Liver (tissue), 9 donors: ENCODE results near the gene ETFA. TPM values are rescaled to one million over a fixed set of nuclear protein-coding genes. Genes with fewer than 3 reads are reported as not detected.

ENCODE experiments used
- DNase-seq: peaks from one replicate; pipeline ENCODE4 v3.0.0-alpha.2; 2017; ENCODE audit warnings: low spot score
- H3K27ac ChIP-seq, 2 donors: one replicate each; pipeline ENCODE4 v1.7.0; 2013; ENCODE audit warnings: inconsistent platforms in 2 of 2, low read length in 2 of 2, control low read depth in 1 of 2, low read depth in 1 of 2, mild to moderate bottlenecking in 1 of 2
- H3K27me3 ChIP-seq, 4 donors: one replicate each; pipeline versions ENCODE4 v1.6.1 to v1.7.0; 2013; ENCODE audit warnings: low read length in 3 of 4, inconsistent platforms in 1 of 4, mild to moderate bottlenecking in 1 of 4, moderate library complexity in 1 of 4; ENCODE audit not compliant: control insufficient read depth in 4 of 4, insufficient read depth in 4 of 4
- H3K36me3 ChIP-seq, 4 donors: one replicate each; pipeline versions ENCODE4 v1.6.1 to v1.7.0; 2013; ENCODE audit warnings: low read length in 3 of 4, mild to moderate bottlenecking in 3 of 4, low read depth in 1 of 4, moderate library complexity in 1 of 4; ENCODE audit not compliant: control insufficient read depth in 4 of 4, insufficient read depth in 3 of 4
- H3K4me1 ChIP-seq, 4 donors: one replicate each; pipeline versions ENCODE4 v1.6.1 to v1.7.0; 2013; ENCODE audit warnings: low read length in 3 of 4, mild to moderate bottlenecking in 3 of 4, moderate library complexity in 1 of 4; ENCODE audit not compliant: control insufficient read depth in 4 of 4, insufficient read depth in 4 of 4
- H3K4me3 ChIP-seq, 3 donors: one replicate each; pipeline versions ENCODE4 v1.6.1 to v1.7.0; 2013; ENCODE audit warnings: low read length in 3 of 3, control low read depth in 1 of 3, low read depth in 1 of 3, mild to moderate bottlenecking in 1 of 3
- H3K9ac ChIP-seq, 2 donors: one replicate each; pipeline ENCODE4 v1.7.0; 2013; ENCODE audit warnings: low read length in 2 of 2, mild to moderate bottlenecking in 2 of 2, moderate library complexity in 2 of 2, control low read depth in 1 of 2, low read depth in 1 of 2
- H3K9me3 ChIP-seq, 4 donors: one replicate each; pipeline versions ENCODE4 v1.6.1 to v1.7.0; 2013; ENCODE audit warnings: low read length in 3 of 4; ENCODE audit not compliant: control insufficient read depth in 4 of 4
- EGR1 ChIP-seq, 2 donors: IDR thresholded peaks; 2 replicates each; pipeline ENCODE4 v1.6.1; 2016 to 2018; ENCODE audit warnings: antibody characterized with exemption in 2 of 2, low read depth in 2 of 2
- FOXA1 ChIP-seq: IDR thresholded peaks from 2 replicates; pipeline ENCODE4 v1.6.1; 2016; ENCODE audit warnings: antibody characterized with exemption
- FOXA2 ChIP-seq: IDR thresholded peaks from 2 replicates; pipeline ENCODE4 v1.6.1; 2016; ENCODE audit warnings: antibody characterized with exemption
- GABPA ChIP-seq, 2 donors: IDR thresholded peaks in 1 of 2; conservative IDR thresholded peaks in 1 of 2; 2 replicates each; pipeline ENCODE4 v1.6.1; 2016; ENCODE audit warnings: antibody characterized with exemption in 2 of 2, mild to moderate bottlenecking in 1 of 2, moderate library complexity in 1 of 2
- HNF4A ChIP-seq, 2 donors: conservative IDR thresholded peaks; 2 replicates each; pipeline ENCODE4 v1.6.1; 2016; ENCODE audit warnings: antibody characterized with exemption in 2 of 2, mild to moderate bottlenecking in 2 of 2
- HNF4G ChIP-seq: IDR thresholded peaks from 2 replicates; pipeline ENCODE4 v1.6.1; 2016; ENCODE audit warnings: antibody characterized with exemption
- NR2F2 ChIP-seq: IDR thresholded peaks from 2 replicates; pipeline ENCODE4 v1.6.1; 2016; ENCODE audit warnings: antibody characterized with exemption
- RAD21 ChIP-seq, 2 donors: IDR thresholded peaks; 2 replicates each; pipeline ENCODE4 v1.6.1; 2016; ENCODE audit warnings: antibody characterized with exemption in 2 of 2, mild to moderate bottlenecking in 2 of 2
- RXRA ChIP-seq, 2 donors: IDR thresholded peaks; 2 replicates each; pipeline ENCODE4 v1.6.1; 2017 to 2018; ENCODE audit warnings: antibody characterized with exemption in 2 of 2, mild to moderate bottlenecking in 1 of 2
- SP1 ChIP-seq: IDR thresholded peaks from 2 replicates; pipeline ENCODE4 v1.6.1; 2018; ENCODE audit warnings: antibody characterized with exemption, mild to moderate bottlenecking
- YY1 ChIP-seq: IDR thresholded peaks from 2 replicates; pipeline ENCODE4 v1.6.1; 2016; ENCODE audit warnings: antibody characterized with exemption, mild to moderate bottlenecking
- WGBS: extraction: QIAGEN DNeasy Blood & Tissue Kit; methylation state at CpG from one replicate; pipeline ENCODE4 v1.1.7; 2013; 5-methylcytosine and 5-hydroxymethylcytosine counted together
- polyA plus RNA-seq, 2 donors: library from polyadenylated mRNA; stranded (reverse) in 1 of 2; unstranded in 1 of 2; fragments of 200-250 nt in 1 of 2; fragments of >200 nt in 1 of 2; fragmentation: Nextera tagmentation in 1 of 2; extraction: Ambion mirVana in 1 of 2; gene quantifications; one replicate each; pipeline versions ENCODE4 v1.2.1 to v1.2.3, GENCODE V29; 2013 to 2015
- total RNA-seq, 2 donors: library from RNA; depleted of rRNA; stranded (reverse); fragments of >200 nt; gene quantifications; one replicate each; pipeline ENCODE4 v1.2.3, GENCODE V29; 2014
- TF ChIP-seq, protein P1 (sequence below): IDR thresholded peaks from 2 replicates; pipeline ENCODE4 v1.6.1; 2016; ENCODE audit warnings: antibody characterized with exemption, mild to moderate bottlenecking
- TF ChIP-seq, protein P2 (sequence below): IDR thresholded peaks from 2 replicates; pipeline ENCODE4 v1.6.1; 2016; ENCODE audit warnings: antibody characterized with exemption
- TF ChIP-seq, protein P3 (sequence below): IDR thresholded peaks from 2 replicates; pipeline ENCODE4 v1.6.1; 2016; ENCODE audit warnings: antibody characterized with exemption
- TF ChIP-seq, protein P4 (sequence below): fragments of 150-350 bp; IDR thresholded peaks from 2 replicates; pipeline ENCODE4 v1.5.1; 2017; ENCODE audit warnings: improper control_type of control experiment, low read depth, low read length; ENCODE audit not compliant: missing input control
- donor health status: healthy.
- donor health status: healthy.
- donor health status: healthy.
- donor health status: healthy.
- donor health status: healthy.

Gene ETFA
- total and polyA plus RNA-seq, 4 donors, result 92.6 to 342 (median 289) TPM

DNA sequence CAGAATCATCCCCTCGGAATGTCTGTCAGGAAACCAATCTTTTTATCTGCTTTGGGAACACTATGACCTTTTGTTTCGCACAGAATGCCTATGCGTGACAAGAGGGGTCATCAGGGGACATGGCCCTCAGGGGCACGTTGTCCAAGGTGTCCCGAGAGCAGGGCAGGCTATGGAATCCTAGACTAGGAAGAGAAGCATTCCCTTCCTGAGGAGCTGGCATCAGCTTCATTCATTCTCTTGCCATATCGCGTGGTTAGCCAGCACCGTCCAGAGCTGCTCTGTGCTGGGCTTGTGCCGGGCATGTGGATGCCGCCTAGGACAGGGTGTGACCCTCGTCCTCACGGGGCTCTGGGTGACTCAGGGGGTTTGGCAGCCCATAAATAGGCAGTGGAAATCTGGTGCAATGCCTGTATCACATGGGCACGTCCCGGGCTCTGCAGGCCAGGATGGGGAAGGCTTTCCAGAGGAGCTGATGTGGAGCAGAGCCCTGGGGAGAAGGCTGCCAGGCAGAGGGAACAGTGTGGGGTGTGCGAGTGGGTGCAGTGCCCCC, 133.7 kb downstream of the ETFA start:
- H3K4me1 ChIP-seq, result no peaks in the 10 kb centered on the region

DNA sequence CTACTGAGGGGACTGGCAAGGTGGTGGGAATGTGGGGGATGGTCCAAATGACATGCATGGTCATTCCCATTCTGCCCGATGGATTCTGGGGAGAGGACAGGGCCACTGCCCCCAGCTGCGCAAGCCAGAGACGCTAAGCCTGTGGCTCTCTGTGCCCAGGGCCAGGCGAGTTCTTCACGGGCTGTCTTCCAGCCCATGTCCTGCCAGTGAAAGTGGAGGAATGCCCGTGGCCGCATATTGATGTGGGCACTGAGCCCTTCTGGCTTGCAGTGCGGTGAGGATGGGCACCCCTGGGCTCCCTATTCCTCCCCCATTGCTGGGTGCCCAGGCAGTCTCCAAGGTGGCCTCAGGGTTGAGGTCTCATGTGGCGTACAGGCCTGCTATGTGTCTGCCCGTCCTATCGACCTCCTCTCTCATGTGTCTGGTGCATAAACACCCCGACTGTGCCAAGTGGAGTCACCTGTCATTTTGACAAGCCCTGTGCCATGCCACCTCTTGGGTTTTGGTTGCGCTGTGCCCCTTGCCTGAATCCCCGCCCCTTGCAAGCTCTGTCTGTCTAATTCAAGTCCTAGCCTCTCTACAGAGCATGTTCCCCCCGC, 134.7 kb downstream of the ETFA start:
- no peak for DNase-seq
- Histone ChIP-seq H3K27me3 (peaks cover 0 to 3% (median 0%) of the 10 kb centered on the region in 4 donors), H3K9me3 (no peaks in the 10 kb centered on the region), H3K4me1 (no peaks in the 10 kb centered on the region), H3K4me3 (no peak overlapping the region), H3K36me3 (no peaks in the 10 kb centered on the region), H3K9ac (no peak overlapping the region), H3K27ac (no peak overlapping the region)
- WGBS, result 92% methylated on average over 15 of the region's 15 CpGs
- TF ChIP-seq, protein P1, sequence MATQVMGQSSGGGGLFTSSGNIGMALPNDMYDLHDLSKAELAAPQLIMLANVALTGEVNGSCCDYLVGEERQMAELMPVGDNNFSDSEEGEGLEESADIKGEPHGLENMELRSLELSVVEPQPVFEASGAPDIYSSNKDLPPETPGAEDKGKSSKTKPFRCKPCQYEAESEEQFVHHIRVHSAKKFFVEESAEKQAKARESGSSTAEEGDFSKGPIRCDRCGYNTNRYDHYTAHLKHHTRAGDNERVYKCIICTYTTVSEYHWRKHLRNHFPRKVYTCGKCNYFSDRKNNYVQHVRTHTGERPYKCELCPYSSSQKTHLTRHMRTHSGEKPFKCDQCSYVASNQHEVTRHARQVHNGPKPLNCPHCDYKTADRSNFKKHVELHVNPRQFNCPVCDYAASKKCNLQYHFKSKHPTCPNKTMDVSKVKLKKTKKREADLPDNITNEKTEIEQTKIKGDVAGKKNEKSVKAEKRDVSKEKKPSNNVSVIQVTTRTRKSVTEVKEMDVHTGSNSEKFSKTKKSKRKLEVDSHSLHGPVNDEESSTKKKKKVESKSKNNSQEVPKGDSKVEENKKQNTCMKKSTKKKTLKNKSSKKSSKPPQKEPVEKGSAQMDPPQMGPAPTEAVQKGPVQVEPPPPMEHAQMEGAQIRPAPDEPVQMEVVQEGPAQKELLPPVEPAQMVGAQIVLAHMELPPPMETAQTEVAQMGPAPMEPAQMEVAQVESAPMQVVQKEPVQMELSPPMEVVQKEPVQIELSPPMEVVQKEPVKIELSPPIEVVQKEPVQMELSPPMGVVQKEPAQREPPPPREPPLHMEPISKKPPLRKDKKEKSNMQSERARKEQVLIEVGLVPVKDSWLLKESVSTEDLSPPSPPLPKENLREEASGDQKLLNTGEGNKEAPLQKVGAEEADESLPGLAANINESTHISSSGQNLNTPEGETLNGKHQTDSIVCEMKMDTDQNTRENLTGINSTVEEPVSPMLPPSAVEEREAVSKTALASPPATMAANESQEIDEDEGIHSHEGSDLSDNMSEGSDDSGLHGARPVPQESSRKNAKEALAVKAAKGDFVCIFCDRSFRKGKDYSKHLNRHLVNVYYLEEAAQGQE, result no peak
- TF ChIP-seq FOXA1, result no peak
- no peak for TF ChIP-seq FOXA2
- TF ChIP-seq, protein P2, sequence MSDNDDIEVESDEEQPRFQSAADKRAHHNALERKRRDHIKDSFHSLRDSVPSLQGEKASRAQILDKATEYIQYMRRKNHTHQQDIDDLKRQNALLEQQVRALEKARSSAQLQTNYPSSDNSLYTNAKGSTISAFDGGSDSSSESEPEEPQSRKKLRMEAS, result no peak
- TF ChIP-seq EGR1 (IDR thresholded peaks at IDR 0.05; ENCODE audit: low read depth in 2 of 2), result no peak
- TF ChIP-seq HNF4A (conservative IDR thresholded peaks at IDR 0.05), result no peak
- no peak for TF ChIP-seq GABPA (IDR thresholded peaks at IDR 0.05 in 1 of 2, conservative IDR thresholded peaks at IDR 0.05 in 1 of 2)
- TF ChIP-seq, protein P3, sequence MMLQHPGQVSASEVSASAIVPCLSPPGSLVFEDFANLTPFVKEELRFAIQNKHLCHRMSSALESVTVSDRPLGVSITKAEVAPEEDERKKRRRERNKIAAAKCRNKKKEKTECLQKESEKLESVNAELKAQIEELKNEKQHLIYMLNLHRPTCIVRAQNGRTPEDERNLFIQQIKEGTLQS, result no peak
- no peak for TF ChIP-seq SP1
- no peak for TF ChIP-seq RAD21 (IDR thresholded peaks at IDR 0.05)
- TF ChIP-seq HNF4G, result no peak
- no peak for TF ChIP-seq NR2F2
- TF ChIP-seq RXRA (IDR thresholded peaks at IDR 0.05), result no peak
- TF ChIP-seq, protein P4, sequence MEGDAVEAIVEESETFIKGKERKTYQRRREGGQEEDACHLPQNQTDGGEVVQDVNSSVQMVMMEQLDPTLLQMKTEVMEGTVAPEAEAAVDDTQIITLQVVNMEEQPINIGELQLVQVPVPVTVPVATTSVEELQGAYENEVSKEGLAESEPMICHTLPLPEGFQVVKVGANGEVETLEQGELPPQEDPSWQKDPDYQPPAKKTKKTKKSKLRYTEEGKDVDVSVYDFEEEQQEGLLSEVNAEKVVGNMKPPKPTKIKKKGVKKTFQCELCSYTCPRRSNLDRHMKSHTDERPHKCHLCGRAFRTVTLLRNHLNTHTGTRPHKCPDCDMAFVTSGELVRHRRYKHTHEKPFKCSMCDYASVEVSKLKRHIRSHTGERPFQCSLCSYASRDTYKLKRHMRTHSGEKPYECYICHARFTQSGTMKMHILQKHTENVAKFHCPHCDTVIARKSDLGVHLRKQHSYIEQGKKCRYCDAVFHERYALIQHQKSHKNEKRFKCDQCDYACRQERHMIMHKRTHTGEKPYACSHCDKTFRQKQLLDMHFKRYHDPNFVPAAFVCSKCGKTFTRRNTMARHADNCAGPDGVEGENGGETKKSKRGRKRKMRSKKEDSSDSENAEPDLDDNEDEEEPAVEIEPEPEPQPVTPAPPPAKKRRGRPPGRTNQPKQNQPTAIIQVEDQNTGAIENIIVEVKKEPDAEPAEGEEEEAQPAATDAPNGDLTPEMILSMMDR, result no peak
- TF ChIP-seq YY1, result no peak

More for the DNA sequence above, 133.7 kb downstream of the ETFA start:
- Histone ChIP-seq H3K36me3 (no peaks in the 10 kb centered on the region), H3K9me3 (no peaks in the 10 kb centered on the region), H3K27me3 (peaks cover 0 to 3% (median 0%) of the 10 kb centered on the region in 4 donors), H3K4me3 (no peak overlapping the region), H3K9ac (no peak overlapping the region), H3K27ac (no peak overlapping the region)
- WGBS, result 68% methylated on average over 15 of the region's 15 CpGs
- TF ChIP-seq RAD21 (IDR thresholded peaks at IDR 0.05), result no peak
- TF ChIP-seq, protein P2, result no peak
- no peak for TF ChIP-seq HNF4G
- TF ChIP-seq FOXA1, result no peak
- DNase-seq, result no peak
